Uterus (tissue), 2 donors: ENCODE measurements around the gene SUCNR1.

ENCODE experiments used
- CTCF ChIP-seq, 4 experiments: fragments of 200-600 bp in 2 of 4; fragments of 450-650 bp in 2 of 4; sonication (generic) in 2 of 4; IDR thresholded peaks; one replicate each; pipeline ENCODE4 v1.5.1; 2016 to 2019; ENCODE audit warnings: antibody characterized with exemption in 4 of 4, mild to moderate bottlenecking in 2 of 4, moderate library complexity in 1 of 4
- POLR2A ChIP-seq, 2 donors: fragments of 450-650 bp; IDR thresholded peaks; one replicate each; pipeline ENCODE4 v1.6.1; 2016; ENCODE audit warnings: antibody characterized with exemption in 2 of 2, mild to moderate bottlenecking in 1 of 2, moderate library complexity in 1 of 2

- TF ChIP-seq CTCF (IDR thresholded peaks at IDR 0.05) (no peak), POLR2A (IDR thresholded peaks at IDR 0.05) (no peak)
Observed at GRCh38 chr3:151919446-151919845, 46.0 kb downstream of the SUCNR1 start.
